ENCODE data around the gene GLRX3. TPM values are rescaled to one million over a fixed set of nuclear protein-coding genes. Genes with fewer than 3 reads are reported as not detected.

Gene GLRX3
- total and polyA plus RNA-seq, 2 of the 13 experiments (the other 11 are each of a cell fraction or from before 2014, with no cell fraction given) = 91.4 to 135 TPM

GRCh38 chr10:130193033-130193432 is 56.8 kb downstream of the GLRX3 start:
- Histone ChIP-seq H3K36me3 (replicated peaks in 1 of 2; ENCODE audit: control insufficient read depth in 1 of 2, insufficient read depth in 2 of 2, low read length in 2 of 2) (no peaks in the 10 kb centered on the region), H3K4me3 (replicated peaks in 1 of 3; ENCODE audit: insufficient read depth in 1 of 3, low read depth in 2 of 3, low read length in 3 of 3) (no peak overlapping the region), H3K4me2 (ENCODE audit: low read depth, low read length) (no peak overlapping the region), H4K20me1 (ENCODE audit: insufficient read depth, low read length) (no peaks in the 10 kb centered on the region), H3K27me3 (ENCODE audit: control insufficient read depth in 1 of 2, insufficient read depth in 2 of 2, low read length in 2 of 2) (no peaks in the 10 kb centered on the region), H3K9me3 (ENCODE audit: low read length) (no peaks in the 10 kb centered on the region), H3K27ac (ENCODE audit: extremely low read length, insufficient read depth, low read length) (no peak overlapping the region), H3K9ac (ENCODE audit: insufficient read depth, low read depth, low read length) (no peak overlapping the region), H3K4me1 (ENCODE audit: insufficient read depth, low read length) (no peaks in the 10 kb centered on the region), H2AFZ (ENCODE audit: low read length) (no peak overlapping the region), H3K79me2 (ENCODE audit: insufficient read depth, low read length) (no peaks in the 10 kb centered on the region)
- TF ChIP-seq RBM22 (optimal IDR thresholded peaks at IDR 0.05; ENCODE audit: low read length) (peak; percentile 53), STAG1 (CRISPR knock-in tag; IDR thresholded peaks at IDR 0.05) (no peak)
- in situ Hi-C loops (cut with HindIII; ENCODE audit: extremely low pct_ligation_motif_present, low pct_unique_long_range_greater_than_20kb) (loop anchor here (25.0 kb wide), 1 partner anchor 1694 kb away; no protein-coding TSS in a partner anchor), intact Hi-C loops (cut with micrococcal nuclease; ENCODE audit: unreplicated experiment) (no loop called here)
- ATAC-seq (no peak), DNase-seq (ENCODE audit: low spot score) (no peak), FAIRE-seq (no peak)
- POLR2A ChIA-PET = no interaction called here
- 92% methylated on average over 2 of the region's 5 CpGs for WGBS (ENCODE audit: low lambda C conversion rate)
- CTCF ChIA-PET (ENCODE audit: low intra/inter-chr PET ratio, low total read pairs) = no interaction called here
- no TSS peak for BruUV-seq (replicated peaks)

- no TSS peak for BruUV-seq (replicated peaks)
- ChIA-PET POLR2A (no interaction called here), CTCF (ENCODE audit: low intra/inter-chr PET ratio, low total read pairs) (no interaction called here)
- FAIRE-seq (no peak), ATAC-seq (no peak), DNase-seq (ENCODE audit: low spot score) (no peak)
- Histone ChIP-seq H3K79me2 (ENCODE audit: insufficient read depth, low read length) (no peaks in the 10 kb centered on the region), H3K27me3 (ENCODE audit: control insufficient read depth in 1 of 2, insufficient read depth in 2 of 2, low read length in 2 of 2) (no peaks in the 10 kb centered on the region), H3K4me2 (ENCODE audit: low read depth, low read length) (no peak overlapping the region), H4K20me1 (ENCODE audit: insufficient read depth, low read length) (no peaks in the 10 kb centered on the region), H3K36me3 (replicated peaks in 1 of 2; ENCODE audit: control insufficient read depth in 1 of 2, insufficient read depth in 2 of 2, low read length in 2 of 2) (no peaks in the 10 kb centered on the region), H3K27ac (ENCODE audit: extremely low read length, insufficient read depth, low read length) (no peak overlapping the region), H3K9ac (ENCODE audit: insufficient read depth, low read depth, low read length) (no peak overlapping the region), H3K9me3 (ENCODE audit: low read length) (no peaks in the 10 kb centered on the region), H3K4me3 (replicated peaks in 1 of 3; ENCODE audit: insufficient read depth in 1 of 3, low read depth in 2 of 3, low read length in 3 of 3) (no peak overlapping the region), H3K4me1 (ENCODE audit: insufficient read depth, low read length) (no peaks in the 10 kb centered on the region), H2AFZ (ENCODE audit: low read length) (no peak overlapping the region)
- in situ Hi-C loops (cut with HindIII; ENCODE audit: extremely low pct_ligation_motif_present, low pct_unique_long_range_greater_than_20kb) (loop anchor here (25.0 kb wide), 1 partner anchor 1694 kb away; no protein-coding TSS in a partner anchor), intact Hi-C loops (cut with micrococcal nuclease; ENCODE audit: unreplicated experiment) (no loop called here)
- WGBS (ENCODE audit: low lambda C conversion rate) = 88% methylated on average over 14 of the region's 16 CpGs
- TF ChIP-seq PBX2 (CRISPR knock-in tag; IDR thresholded peaks at IDR 0.05) = no peak
- TF ChIP-seq ARID4A (CRISPR knock-in tag; IDR thresholded peaks at IDR 0.05; ENCODE audit: borderline replicate concordance) = no peak
- no peak for TF ChIP-seq RNF219 (CRISPR knock-in tag; IDR thresholded peaks at IDR 0.05)
- TF ChIP-seq ELK4 (CRISPR knock-in tag; IDR thresholded peaks at IDR 0.05; ENCODE audit: borderline replicate concordance) = no peak
- TF ChIP-seq ZNF207 (IDR thresholded peaks at IDR 0.05; ENCODE audit: borderline replicate concordance) = no peak
- TF ChIP-seq ZNF780A (CRISPR knock-in tag; IDR thresholded peaks at IDR 0.05) = no peak
These were observed 57.5 kb downstream of the GLRX3 start for GRCh38 chr10:130193493-130194193.

Measured in HepG2 (cell line).